ENCODE results near the gene JARID2.

The JARID2 gene

GRCh38 chr6:15569035-15569995 is 323.4 kb downstream of the JARID2 start:
- TF ChIP-seq, protein P1, sequence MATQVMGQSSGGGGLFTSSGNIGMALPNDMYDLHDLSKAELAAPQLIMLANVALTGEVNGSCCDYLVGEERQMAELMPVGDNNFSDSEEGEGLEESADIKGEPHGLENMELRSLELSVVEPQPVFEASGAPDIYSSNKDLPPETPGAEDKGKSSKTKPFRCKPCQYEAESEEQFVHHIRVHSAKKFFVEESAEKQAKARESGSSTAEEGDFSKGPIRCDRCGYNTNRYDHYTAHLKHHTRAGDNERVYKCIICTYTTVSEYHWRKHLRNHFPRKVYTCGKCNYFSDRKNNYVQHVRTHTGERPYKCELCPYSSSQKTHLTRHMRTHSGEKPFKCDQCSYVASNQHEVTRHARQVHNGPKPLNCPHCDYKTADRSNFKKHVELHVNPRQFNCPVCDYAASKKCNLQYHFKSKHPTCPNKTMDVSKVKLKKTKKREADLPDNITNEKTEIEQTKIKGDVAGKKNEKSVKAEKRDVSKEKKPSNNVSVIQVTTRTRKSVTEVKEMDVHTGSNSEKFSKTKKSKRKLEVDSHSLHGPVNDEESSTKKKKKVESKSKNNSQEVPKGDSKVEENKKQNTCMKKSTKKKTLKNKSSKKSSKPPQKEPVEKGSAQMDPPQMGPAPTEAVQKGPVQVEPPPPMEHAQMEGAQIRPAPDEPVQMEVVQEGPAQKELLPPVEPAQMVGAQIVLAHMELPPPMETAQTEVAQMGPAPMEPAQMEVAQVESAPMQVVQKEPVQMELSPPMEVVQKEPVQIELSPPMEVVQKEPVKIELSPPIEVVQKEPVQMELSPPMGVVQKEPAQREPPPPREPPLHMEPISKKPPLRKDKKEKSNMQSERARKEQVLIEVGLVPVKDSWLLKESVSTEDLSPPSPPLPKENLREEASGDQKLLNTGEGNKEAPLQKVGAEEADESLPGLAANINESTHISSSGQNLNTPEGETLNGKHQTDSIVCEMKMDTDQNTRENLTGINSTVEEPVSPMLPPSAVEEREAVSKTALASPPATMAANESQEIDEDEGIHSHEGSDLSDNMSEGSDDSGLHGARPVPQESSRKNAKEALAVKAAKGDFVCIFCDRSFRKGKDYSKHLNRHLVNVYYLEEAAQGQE (IDR thresholded peaks at IDR 0.05; ENCODE audit: insufficient read depth in 1 of 2, low read depth in 2 of 2, low read length in 2 of 2) = no peak
- no peak for TF ChIP-seq TAF1 (IDR thresholded peaks at IDR 0.05; ENCODE audit: borderline replicate concordance, insufficient read depth, low read length)
- no peak for TF ChIP-seq SIN3A (IDR thresholded peaks at IDR 0.05; ENCODE audit: borderline replicate concordance, insufficient read depth, low read length)
- TF ChIP-seq POLR2AphosphoS5 (IDR thresholded peaks at IDR 0.05; ENCODE audit: low read depth, low read length) = no peak
- no peak for TF ChIP-seq FOXP2 (optimal IDR thresholded peaks at IDR 0.05; ENCODE audit: borderline replicate concordance, extremely low read depth, extremely low read length, insufficient read depth)

DNA sequence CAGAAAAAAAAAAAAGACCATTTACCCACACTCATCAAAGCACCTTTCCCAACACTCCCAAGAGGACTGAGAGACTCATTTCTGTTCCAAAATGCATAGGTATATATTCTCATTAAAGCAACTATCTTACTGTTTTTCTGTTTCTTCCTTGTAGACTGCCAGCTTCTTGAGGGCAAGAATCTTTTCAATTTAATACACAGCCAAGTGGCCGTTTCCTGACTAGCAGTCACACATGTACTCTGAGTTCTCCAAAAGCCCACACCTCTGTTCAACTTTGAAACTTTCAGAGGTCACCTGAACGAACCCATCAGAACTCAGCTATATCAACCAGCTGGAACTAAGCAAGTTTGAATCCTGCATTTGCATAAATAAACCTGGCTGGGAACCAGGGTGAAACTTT is 324.3 kb downstream of the JARID2 start:
- TF ChIP-seq TAF1 (IDR thresholded peaks at IDR 0.05; ENCODE audit: borderline replicate concordance, insufficient read depth, low read length) (no peak), SIN3A (IDR thresholded peaks at IDR 0.05; ENCODE audit: borderline replicate concordance, insufficient read depth, low read length) (no peak)
- TF ChIP-seq, protein P1 (IDR thresholded peaks at IDR 0.05; ENCODE audit: insufficient read depth in 1 of 2, low read depth in 2 of 2, low read length in 2 of 2) = no peak
